GM10847 (cell line): ENCODE results near the gene POLR3G.

Source experiments
- POLR2A ChIP-seq: IDR thresholded peaks from 2 replicates; pipeline ENCODE4 v1.6.1; 2011; ENCODE audit not compliant: insufficient read length; ENCODE audit errors: extremely low read depth

POLR3G gene

GRCh38 chr5:90557391-90557790 lies 82.7 kb downstream of the POLR3G start:
- TF ChIP-seq POLR2A, result no peak

- no peak for TF ChIP-seq POLR2A
Measured at GRCh38 chr5:90557871-90558270, 83.2 kb downstream of the POLR3G start.

DNA sequence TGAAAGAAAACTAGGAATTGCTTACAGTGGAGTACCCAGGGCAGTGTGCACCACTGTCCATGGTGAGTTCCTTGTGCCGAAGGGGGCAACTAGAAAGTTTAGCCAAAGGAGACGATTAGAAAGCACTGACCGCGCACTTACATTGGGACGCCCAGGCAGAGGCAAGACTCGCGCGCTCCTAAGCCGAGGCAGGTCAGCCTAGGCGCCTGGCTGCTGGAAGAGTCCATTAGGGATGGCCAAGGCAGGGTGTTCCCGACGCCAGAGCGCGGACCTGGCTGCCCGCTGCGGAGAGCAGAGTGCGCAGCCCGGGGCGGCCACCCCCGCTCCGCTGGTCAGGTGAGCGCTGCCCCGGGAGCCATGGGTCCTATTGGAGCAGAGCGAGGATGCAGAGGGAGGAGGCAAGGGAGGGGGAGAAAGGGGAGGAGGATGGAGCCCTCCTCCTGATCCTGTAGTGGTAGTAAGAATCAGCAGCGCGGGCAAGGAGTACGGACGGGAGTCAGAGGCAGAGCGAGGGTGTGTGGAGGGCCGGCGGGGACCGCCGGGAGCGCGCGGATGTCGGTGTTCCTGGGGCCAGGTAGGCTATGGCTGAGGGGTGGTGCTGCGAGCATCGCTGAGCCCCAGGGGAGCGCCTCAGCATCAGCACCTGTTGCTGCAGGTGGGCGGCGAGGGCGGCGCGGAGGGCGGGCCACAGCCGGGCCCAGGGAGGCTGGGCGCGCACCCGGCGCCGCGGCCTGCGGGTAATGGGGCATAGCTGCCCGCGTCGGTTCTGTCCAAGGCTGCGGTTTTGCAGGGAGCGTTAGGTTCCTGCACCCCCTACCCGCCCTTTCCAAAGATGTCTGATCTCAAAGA lies 83.9 kb downstream of the POLR3G start, which contains the start of gene ADGRV1:
Gene ADGRV1 (plus strand): TSS at position 454 of the 849 bp plus-strand sequence. CDS start 99 bp downstream, at position 553.
- no peak for TF ChIP-seq POLR2A

GRCh38 chr5:90560771-90561170 lies 86.1 kb downstream of the POLR3G start:
- TF ChIP-seq POLR2A, result no peak

- no peak for TF ChIP-seq POLR2A
Measured at GRCh38 chr5:90561766-90562165, 87.1 kb downstream of the POLR3G start.

- no peak for TF ChIP-seq POLR2A
Measured at GRCh38 chr5:90562341-90562740, 87.7 kb downstream of the POLR3G start.

DNA sequence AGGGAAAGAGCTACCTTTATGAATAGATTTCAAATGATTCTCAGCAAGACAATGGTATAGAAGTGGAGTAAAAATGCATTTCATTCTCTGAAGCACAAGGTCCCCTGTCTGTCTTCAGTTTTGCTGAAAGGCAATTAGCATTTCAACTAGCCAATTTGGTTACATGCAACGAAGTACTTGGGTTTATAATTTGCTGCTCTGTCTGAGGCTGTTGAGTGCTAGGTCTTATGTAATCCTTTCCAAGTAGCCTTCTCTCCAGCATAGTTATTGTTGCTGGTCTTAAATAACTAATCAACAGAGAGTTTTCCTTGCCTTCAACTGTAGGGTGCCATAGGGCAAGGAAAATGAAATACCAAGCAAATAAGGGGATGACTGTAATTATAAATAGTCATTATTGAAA lies 88.4 kb downstream of the POLR3G start:
- TF ChIP-seq POLR2A, result no peak
